GM18502 (cell line): Measurements from ENCODE around the gene TEX51.
A peak's percentile ranks its signal among the peaks of the same experiment; 100 is the strongest.

Source experiments
- ATAC-seq: cut with Tn5 transposase; IDR thresholded peaks from one replicate; pipeline ENCODE4 v1.9.1; 2021; ENCODE audit warnings: mild to moderate bottlenecking; ENCODE audit not compliant: unreplicated experiment, poor library complexity

The TEX51 gene

GRCh38 chr2:126877861-126878565, 20.7 kb upstream of the TEX51 start:
- ATAC-seq = no peak

- ATAC-seq = no peak
Measured at GRCh38 chr2:126878601-126879000, 20.1 kb upstream of the TEX51 start.

- ATAC-seq = no peak
Measured at GRCh38 chr2:126879348-126880298, 19.1 kb upstream of the TEX51 start.

GRCh38 chr2:126880324-126880723, 18.4 kb upstream of the TEX51 start:
- no peak for ATAC-seq

- ATAC-seq = no peak
Measured at GRCh38 chr2:126880817-126881216, 17.9 kb upstream of the TEX51 start.

- no peak for ATAC-seq
Measured at GRCh38 chr2:126881591-126881990, 17.1 kb upstream of the TEX51 start.

GRCh38 chr2:126882181-126882580, 16.5 kb upstream of the TEX51 start:
- no peak for ATAC-seq

- no peak for ATAC-seq
Measured at GRCh38 chr2:126882736-126883665, 15.7 kb upstream of the TEX51 start.

GRCh38 chr2:126883666-126884040, 15.0 kb upstream of the TEX51 start:
- ATAC-seq = no peak

GRCh38 chr2:126884861-126885750, 13.6 kb upstream of the TEX51 start:
- ATAC-seq = no peak

GRCh38 chr2:126885751-126886210, 12.9 kb upstream of the TEX51 start:
- ATAC-seq = peak; percentile 14

- ATAC-seq = peak; percentile 95
Measured at GRCh38 chr2:126886211-126886915, 12.3 kb upstream of the TEX51 start.

- no peak for ATAC-seq
Measured at GRCh38 chr2:126886916-126887280, 11.8 kb upstream of the TEX51 start.

- no peak for ATAC-seq
Measured at GRCh38 chr2:126887506-126887905, 11.2 kb upstream of the TEX51 start.

- no peak for ATAC-seq
Measured at GRCh38 chr2:126888046-126888445, 10.6 kb upstream of the TEX51 start.

GRCh38 chr2:126889071-126889470, 9.6 kb upstream of the TEX51 start:
- ATAC-seq = no peak

GRCh38 chr2:126889496-126890135, 9.1 kb upstream of the TEX51 start:
- no peak for ATAC-seq

GRCh38 chr2:126890136-126890510, 8.6 kb upstream of the TEX51 start:
- no peak for ATAC-seq
